DMS153 treated with DMSO at 0.1 percent for 48 hours (cell line): ENCODE measurements around the gene PDCL2.
A peak's percentile ranks its signal among the peaks of the same experiment; 100 is the strongest.
"Not testable (repeated sequence)": the region's sequence is repeated elsewhere in the genome, so short reads cannot be mapped to it uniquely, and the experiment has no call there.

Experiments used
- DNase-seq: peaks from one replicate; lab custom pipeline; 2025; ENCODE audit not compliant: unreplicated experiment; lab: John Stamatoyannopoulos, UW

The PDCL2 gene

GRCh38 chr4:55598641-55599040 is 6.6 kb upstream of the PDCL2 start:
- no peak for DNase-seq

- no peak for DNase-seq
Observed at GRCh38 chr4:55588160-55588559, 3.9 kb downstream of the PDCL2 start.

- DNase-seq = not testable (repeated sequence)
Observed at GRCh38 chr4:55582773-55583172, 9.3 kb downstream of the PDCL2 start.

GRCh38 chr4:55578341-55579010 is 13.6 kb downstream of the PDCL2 start:
- DNase-seq = no peak

- no peak for DNase-seq
Observed at GRCh38 chr4:55575513-55575912, 16.5 kb downstream of the PDCL2 start.

GRCh38 chr4:55574252-55574651 is 17.8 kb downstream of the PDCL2 start:
- DNase-seq = no peak

GRCh38 chr4:55571806-55572205 is 20.2 kb downstream of the PDCL2 start:
- DNase-seq = no peak

GRCh38 chr4:55568905-55569504 is 23.0 kb downstream of the PDCL2 start:
- no peak for DNase-seq

GRCh38 chr4:55561889-55562288 is 30.2 kb downstream of the PDCL2 start:
- no peak for DNase-seq

- DNase-seq = no peak
Observed at GRCh38 chr4:55560096-55560495, 31.9 kb downstream of the PDCL2 start.

- no peak for DNase-seq
Observed at GRCh38 chr4:55554453-55555030, 37.5 kb downstream of the PDCL2 start.

GRCh38 chr4:55553441-55554201 is 38.4 kb downstream of the PDCL2 start:
- no peak for DNase-seq

- DNase-seq = not testable (repeated sequence)
Observed at GRCh38 chr4:55551964-55552363, 40.1 kb downstream of the PDCL2 start.

- no peak for DNase-seq
Observed at GRCh38 chr4:55549888-55550287, 42.2 kb downstream of the PDCL2 start.

- no peak for DNase-seq
Observed at GRCh38 chr4:55547918-55548317, 44.1 kb downstream of the PDCL2 start.

- peak; percentile 52 for DNase-seq
Observed at GRCh38 chr4:55547466-55547770, 44.6 kb downstream of the PDCL2 start.

- DNase-seq = peak; percentile 89
Observed at GRCh38 chr4:55546756-55547465, 45.1 kb downstream of the PDCL2 start, which contains the start of gene CLOCK. Gene CLOCK, minus strand, starts transcription at chr4:55546909. Its CDS starts 64,124 bp downstream, at chr4:55482785.

GRCh38 chr4:55546506-55546755 is 45.6 kb downstream of the PDCL2 start:
- DNase-seq = no peak

- peak; percentile 56 for DNase-seq
Observed at GRCh38 chr4:55545641-55546505, 46.2 kb downstream of the PDCL2 start.

- DNase-seq = peak; percentile 30
Observed at GRCh38 chr4:55545151-55545550, 46.9 kb downstream of the PDCL2 start.

- DNase-seq = no peak
Observed at GRCh38 chr4:55543858-55544257, 48.2 kb downstream of the PDCL2 start.
